Measurements from ENCODE around the gene LGR4.

GRCh38 chr11:27401280-27401832 lies 71.2 kb downstream of the LGR4 start:
- no peak for TF ChIP-seq POLR2A (IDR thresholded peaks at IDR 0.05)
- TF ChIP-seq CTCF (IDR thresholded peaks at IDR 0.05): no peak
- TF ChIP-seq EP300 (IDR thresholded peaks at IDR 0.05; ENCODE audit: low read depth): no peak
